NCI-H446 treated with DMSO at 0.1 percent for 48 hours (cell line): ENCODE data around the gene AHSA1.

Experiments used
- DNase-seq: peaks from one replicate; lab custom pipeline; 2025; lab: John Stamatoyannopoulos, UW

AHSA1 gene

DNA sequence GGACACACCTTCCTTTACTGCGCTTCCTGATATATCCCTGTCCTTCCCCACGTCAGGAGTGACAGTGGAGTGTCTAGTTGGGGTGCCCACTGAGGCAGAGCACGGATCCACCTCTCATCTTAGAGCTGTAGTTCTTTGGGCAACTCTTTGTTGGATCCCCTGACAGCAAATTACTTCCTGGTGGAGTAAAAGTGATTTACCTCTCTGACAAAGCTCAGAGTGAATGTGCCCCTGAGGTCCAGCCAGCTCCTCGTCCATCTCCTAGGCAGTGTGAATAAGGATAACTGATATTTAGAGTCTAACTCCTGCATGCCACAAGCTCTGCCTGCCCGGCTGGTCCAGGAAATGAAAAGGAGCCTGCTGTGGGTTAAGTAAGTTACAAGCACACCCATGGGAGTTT is 16.0 kb downstream of the AHSA1 start:
- no peak for DNase-seq

DNA sequence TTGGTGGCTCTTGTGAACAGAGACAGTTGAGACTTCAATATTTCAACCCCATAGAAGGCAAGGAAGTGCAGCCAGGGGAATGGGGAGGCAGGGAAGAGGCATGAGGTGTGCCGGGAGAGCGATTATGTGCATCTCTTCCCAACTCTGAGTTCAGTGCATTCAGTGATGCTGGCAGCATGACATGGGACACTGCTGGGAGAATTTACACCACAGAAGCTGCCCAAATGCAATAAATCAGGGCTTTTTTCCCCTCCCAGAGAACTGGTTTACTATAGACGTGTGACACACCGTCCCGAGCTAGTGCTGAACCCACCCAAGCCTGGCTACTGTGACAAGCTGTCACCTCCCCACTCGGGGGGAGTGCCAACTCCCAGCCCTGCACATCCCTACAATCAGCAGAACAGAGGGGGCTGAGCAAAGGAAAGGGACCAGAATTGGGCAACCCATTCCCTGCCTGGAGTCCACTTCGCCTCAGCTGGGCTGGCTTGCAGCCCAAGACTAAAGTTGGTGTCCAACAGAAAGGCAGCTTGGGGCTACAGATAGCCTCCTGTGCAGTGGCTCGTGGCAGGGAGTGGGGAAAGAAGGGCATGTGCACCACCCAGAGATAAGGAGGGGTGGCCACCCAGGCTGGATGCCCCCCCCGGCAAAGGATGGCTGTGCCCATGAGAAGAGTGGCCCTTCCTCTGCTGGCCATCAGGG is 16.7 kb downstream of the AHSA1 start:
- no peak for DNase-seq

DNA sequence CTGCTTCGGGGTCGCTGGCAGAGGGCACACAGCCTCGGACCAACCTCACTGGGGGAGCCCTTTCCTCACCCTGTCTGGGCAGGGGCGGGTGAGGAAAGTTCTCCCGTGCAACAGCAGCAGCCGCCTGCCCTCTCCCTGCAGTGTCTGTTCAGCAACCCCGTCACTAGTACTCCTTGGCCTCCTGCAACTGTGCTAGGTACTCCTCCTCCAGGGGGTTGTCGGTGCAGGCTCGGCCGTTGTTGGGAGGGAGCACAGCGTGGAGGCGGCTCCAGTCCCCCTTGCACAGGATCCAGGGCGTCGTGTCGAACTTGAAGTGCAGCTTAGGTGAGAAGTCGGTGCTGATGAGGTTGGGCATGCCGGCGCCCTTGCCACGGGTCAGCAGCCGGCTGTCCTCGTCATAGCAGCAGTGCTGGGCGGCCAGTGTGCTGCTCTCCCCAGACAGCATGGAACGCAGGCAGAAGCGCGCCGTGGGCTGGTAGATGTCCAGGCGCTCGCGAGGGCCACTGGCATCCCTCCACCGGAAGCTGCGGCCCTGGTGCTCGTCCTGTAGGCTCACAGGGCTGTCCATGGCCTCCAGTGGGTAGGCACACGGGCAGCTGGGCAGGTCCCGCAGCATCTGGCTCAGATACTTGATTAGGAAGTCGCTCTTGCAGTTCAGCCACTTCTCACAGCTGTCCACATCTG is 17.7 kb downstream of the AHSA1 start:
- DNase-seq = no peak

DNA sequence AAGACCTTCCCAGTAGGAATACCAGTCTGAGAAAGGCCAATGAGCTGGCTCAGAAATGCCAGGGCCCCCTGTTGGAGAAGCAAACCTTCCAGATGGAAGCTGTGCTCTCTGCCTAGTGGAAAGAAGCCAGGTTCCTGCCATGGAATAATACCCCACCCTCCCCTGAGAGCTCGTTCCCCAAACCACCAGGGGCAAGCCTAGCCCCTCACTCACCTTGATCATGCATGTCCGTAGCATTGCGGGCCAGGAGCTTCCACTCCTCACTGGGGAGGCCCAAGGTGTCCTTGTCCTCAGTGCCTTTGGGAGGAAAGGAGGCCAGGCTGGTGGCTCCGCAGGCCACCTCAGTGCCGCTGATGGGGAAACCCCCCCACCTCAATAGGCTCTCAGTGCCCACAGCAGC is 20.1 kb downstream of the AHSA1 start:
- DNase-seq = no peak

DNA sequence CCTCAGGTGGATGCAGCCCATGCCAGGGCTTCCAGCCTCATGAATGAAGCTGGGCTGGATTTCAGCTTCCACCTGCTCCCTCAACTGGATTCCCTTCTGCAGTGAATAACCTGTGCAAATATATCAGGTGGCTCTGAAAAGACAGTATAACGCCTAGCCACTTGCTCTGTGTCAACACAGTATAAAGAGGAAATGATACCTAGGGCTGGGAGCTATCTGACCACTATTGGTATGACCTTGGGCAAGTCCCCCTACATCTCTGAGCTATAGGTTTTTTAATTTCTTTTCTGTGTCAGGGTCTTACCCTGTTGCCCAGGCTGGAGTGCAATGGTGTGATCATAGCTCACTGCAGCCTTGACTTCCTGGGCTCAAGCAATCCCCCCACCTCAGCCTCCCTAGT is 20.9 kb downstream of the AHSA1 start:
- DNase-seq = no peak

DNA sequence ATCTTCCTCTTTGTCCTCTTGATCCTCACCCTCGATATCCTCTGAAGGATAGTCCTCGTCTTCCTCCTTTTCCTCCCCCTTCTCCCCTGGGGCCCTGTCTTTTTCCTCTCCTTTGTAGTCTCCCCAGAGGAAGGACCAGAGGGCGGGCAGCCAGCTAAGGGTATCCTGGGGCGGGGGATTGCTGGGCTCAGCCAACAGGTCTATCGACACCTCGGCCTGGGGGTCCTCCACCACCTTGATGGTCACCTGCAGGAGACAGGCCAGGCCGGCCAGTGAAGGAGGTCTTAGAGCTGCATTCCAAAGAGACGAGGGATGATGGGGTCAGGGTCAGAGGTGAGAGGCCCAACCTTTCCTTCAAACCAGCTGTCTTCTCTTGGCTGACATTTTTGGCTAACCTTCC is 24.5 kb downstream of the AHSA1 start:
- no peak for DNase-seq

DNA sequence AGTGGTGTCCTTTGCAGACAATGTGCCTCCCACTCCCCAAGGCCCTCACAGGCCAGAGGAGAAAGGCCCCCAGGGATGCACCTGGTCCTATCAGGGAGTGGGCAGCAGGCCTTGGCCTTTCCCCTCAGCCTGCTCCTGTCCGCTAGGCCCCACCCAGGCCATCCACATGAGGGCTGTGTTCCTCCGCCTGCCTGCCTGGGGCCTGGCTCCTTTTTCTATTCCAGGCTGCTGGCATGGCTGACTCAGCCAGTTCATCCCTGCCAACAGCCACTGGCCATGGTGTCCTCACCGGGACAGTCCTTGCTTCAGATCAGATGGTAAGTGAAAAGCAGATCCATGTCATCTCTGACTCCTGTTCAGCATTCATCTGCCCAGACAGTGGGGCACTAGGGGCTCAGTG is 27.4 kb downstream of the AHSA1 start:
- DNase-seq = no peak

DNA sequence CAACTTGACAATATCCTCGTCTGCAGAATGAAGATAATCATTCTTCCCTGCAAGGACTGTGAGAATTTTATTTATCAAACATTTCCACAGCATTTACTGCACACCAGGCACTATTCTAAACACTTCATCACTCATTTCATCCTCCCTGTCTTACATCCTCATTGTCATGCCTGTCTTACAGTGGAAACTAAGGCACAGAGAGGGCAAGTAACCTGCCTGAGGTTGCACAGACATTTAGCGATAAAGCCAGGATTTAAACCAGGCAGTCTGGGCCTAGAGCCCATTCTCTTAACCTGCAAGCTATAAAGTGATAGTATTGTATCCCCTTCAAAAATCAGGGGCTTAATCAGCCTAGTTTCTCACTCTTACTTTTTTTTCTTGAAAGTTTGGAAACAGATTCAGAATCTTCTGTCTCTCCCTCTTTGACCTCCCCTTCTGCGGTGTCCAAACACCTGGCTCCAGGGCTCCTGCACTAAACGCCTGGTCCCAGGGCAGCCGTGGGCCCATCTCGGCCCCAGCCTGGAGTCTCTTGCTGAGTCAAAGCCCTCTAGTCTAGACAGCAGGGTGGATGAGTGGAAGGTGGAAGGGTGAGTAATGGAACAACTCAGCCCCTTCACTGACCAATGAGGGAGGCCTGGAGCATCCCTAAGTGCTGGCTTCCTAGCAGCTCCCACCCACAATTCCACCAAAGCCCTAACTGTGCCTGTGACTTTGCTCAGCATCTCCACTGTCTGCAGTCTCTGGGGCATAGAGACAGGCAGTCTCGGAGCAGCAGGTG is 28.2 kb downstream of the AHSA1 start:
- no peak for DNase-seq

DNA sequence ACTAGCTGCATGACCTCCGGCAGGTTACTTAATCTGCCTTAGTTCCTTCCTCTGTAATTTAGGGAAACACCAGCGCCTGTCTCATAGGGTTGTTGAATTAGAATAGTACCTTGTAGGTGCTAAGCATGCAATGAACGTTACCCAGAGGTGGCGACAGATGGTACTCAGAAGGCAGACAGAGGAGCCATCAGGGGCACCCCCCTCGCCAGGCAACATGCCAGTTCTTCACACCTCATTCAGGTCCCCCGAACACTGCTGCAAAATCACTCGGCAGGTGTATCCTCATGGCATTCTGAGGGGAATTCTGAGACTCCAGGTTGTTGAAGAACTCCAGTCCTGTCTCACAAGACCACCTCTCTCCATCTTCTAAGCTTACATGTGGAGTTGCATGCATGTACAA is 30.7 kb downstream of the AHSA1 start:
- DNase-seq = no peak

DNA sequence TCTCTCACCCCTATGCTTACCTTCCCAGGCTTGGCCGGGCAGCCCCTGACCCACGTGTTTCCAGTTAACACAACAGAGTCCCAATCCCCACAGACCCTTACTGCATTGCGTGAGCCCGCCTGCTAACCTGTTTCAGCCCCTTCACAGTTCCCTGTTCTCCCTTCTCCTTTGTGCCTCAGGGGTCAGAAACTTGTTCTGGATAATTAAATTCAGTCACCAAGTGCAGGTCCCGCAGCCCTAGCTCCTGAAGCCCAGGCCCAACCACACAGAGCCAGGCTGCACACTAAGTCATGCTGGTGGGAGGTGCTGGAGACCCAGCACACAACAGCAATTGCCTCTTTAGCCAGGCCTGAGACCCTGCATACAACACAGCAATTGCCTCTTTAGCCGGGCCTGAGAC is 31.1 kb downstream of the AHSA1 start:
- DNase-seq = no peak

DNA sequence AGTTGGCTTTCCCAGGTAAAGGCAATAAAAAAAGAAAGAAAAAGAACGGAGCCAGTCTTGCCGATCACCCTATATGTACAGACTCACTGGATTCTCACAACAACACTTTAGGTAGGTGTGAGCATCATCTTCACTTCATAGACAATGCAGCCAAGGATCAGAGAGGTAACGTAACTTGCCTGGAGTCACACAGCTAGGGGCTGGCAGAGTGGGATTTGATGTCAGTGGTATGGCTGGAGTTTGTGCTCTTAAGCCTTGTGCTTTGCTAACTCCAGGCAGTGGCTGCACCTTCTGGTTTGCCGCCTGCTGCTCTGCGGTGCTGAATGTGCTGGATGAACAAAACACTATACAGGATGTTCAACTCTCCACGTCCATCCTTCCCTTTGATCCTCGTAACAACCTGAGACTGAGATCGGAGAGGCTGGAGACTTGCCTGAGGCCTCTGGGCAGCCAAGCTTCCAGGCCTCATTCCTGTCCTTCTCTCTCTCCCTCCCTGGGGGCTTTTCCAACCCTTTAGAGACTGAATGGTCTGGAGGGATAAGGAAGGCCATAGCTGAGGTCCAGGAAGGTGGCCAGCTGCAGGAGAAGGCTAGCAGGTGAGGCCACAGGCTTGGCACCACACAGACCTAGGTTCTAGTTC is 32.6 kb downstream of the AHSA1 start:
- DNase-seq = no peak

DNA sequence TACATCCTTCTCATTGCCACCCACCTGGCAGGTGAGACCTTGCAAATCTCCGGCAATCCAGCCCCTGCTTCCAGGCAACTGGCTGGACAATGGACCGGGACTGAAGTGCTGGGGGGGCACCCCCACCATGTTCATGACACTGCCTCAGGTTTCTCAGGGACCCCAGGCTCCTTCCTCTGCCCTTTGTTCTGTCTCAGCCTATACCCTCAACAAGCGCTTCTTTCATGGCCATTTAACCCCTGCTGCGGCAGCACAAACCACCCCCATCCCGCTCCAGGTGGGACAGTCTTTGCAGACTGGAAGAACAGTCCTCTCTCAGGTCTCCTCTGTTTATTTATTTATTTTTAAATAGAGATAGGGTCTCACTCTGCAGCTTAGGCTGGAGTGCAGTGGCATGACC is 33.2 kb downstream of the AHSA1 start:
- no peak for DNase-seq

DNA sequence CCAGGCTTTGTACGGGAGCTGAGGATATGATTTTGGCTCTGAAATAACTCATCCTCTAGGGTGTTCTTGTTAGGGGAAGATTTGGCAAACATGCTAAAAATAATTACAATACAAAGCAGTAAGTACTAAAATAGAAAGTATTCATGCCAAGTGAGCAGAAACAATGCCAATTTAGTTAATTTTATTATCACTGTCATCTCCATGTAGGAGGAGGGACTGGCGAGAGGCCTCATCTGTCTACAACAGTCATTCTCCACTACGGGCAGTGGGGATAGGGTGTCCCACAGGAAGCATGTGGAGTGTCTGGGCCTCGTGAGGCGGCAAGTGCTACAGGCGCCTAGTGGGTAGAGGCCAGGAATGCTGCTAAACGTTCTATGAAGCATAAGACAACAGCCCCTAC is 37.4 kb downstream of the AHSA1 start:
- no peak for DNase-seq

DNA sequence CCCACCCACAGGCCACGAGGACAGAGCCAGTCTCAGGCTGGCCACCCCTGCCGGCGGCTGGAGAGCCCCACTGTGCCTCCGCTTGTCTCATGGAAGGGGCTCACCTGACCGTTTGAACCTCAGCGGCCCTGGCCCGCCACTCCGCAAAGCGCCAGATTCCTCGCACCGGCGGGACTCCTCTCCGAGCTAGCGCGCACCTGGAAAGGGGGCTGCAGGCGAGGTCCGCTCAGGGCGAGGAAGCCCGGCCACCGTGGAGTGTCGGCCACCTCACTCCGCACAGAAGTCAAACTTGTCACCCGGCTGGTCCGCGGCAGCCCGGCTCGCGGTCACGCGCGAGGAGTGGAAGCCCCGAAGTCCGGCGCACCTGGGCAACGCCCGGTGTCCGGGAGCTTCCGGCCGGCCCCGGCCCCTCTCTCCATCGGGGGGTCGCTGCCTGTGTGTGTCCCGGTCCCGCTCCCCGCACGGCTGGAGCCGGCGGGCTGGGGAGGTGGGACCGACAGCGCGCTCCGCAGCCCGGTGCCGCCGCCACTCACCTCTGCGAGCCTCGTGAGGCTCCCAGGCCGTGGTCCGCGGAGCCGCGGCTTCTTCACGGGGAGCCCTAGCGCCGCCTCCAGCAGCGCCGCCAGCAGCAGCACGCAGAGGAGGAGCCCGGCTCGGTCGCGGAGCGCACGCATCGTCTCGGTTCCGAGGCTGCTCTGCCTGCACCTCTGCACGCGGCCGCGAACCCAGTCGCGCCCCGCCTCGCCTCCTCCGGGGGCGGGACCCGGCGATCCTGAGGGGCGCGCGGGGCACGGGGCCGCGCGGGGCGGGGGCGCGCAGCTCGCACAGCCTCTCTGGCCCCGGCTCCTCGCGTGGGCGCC is 40.5 kb downstream of the AHSA1 start, which contains the start of gene ISM2:
Gene ISM2, minus strand, starts transcription at position 697 of the 860 bp plus-strand sequence. Its CDS starts 23 bp downstream, at position 674.
- no peak for DNase-seq

DNA sequence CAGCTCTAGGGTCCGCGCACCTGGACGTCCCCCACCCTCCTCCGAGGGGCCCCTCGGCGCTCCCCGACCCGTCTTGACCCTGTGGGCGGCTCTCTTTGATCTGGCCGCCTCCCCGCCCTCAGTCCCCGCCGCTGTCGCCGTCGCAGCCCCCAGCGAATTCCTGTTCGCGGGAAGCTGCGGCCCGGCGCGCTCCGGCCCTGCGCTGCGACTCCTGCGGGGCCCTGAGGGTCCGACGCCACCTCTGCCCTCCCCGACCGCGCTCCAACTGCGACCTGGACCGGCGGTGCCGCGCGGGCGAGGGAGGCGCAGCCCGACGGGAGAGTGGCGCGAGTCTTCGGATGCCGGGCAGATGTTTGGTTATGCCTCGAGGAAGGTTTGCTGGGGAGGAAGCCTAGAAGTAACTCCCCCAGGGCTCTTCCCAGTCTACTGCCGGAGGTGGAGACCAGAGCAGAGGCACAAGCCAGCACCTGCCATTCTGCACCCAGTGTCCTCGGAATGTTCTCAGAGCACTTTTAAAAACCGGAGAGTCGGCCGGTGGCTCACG is 41.2 kb downstream of the AHSA1 start:
- no peak for DNase-seq

DNA sequence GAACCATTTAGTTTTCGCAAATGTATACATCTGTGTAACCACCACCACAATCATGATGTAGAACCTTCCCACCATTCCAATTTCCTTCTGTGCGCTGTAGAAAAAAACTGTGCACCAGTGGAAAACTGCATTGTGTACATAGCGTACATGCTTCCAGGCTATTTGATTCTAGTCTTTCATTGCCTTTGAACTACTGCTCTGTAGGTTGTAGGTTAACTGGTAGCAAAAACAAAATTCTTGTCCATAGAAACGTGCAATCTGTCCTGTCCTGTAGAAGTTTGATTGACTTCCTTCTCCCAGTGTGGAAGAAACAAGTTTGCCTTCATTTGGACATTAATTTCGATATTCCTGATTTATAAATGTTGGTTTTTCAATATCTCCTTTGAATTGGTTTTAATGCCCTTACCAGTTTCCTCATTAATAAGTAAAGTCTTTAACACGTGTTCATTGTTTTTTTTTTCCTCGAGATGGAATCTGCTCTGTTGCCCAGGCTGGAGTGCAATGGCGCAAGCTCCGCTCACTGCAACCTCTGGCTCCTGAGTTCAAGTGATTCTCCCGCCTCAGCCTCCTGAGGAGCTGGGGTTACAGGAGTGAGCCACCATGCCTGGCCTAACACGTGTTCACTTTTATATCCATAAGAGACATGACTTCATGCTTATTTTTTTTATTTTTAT is 44.4 kb downstream of the AHSA1 start:
- DNase-seq = no peak

DNA sequence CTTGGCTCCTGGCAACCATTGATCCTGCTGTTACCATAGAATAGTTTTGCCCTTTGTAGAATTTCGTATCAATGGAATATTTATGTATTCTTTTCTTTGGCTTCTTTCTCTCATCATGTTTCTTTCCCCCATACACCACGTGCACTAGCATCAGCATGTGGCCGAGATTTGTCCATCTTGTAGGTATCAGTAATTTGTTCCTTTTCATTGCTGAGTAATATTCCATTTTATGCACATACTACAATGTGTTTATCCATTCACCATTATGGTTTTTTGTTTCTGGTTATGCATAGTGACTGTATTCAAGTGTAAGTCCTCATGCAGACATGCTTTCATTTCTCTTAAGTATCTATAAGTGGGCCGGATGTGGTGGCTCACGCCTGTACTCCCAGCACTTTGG is 45.2 kb downstream of the AHSA1 start:
- no peak for DNase-seq

DNA sequence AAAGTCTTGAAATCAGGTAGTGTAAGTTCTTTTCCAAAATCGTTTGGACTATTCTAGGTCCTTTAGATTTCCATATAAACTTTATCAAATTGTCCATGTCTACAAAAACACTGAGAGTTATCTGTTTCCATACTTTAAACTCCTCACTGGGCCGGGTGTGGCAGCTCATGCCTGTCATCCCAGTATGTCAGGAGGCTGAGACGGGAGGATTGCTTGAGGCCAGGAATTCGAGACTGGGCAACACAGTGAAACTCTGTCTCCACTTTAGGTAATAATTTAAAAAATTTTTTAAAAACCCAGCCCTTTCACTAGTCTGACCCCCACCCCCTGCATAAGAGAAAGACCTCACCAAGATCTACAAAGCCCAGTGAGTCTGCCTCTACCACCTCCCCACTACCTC is 47.1 kb downstream of the AHSA1 start:
- DNase-seq = no peak

DNA sequence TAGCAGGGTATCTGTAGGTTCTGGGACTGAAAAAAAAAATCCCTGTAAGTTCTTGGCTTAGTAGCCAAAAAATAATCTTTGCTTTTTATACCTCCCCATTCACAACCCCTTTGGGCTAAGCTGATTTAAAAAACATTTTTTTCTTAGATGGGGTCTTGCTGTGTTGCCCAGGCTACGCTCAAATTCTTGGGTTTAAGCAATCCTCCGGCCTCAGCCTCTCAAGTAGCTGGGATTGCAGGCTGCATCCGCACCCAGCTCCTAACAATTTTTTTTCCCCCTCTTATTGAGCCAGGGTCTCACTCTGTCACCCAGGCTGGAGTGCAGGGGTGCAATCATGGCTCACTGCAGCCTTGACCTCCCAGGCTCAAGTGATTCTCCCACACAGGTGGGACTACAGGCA is 49.9 kb downstream of the AHSA1 start:
- DNase-seq = no peak

DNA sequence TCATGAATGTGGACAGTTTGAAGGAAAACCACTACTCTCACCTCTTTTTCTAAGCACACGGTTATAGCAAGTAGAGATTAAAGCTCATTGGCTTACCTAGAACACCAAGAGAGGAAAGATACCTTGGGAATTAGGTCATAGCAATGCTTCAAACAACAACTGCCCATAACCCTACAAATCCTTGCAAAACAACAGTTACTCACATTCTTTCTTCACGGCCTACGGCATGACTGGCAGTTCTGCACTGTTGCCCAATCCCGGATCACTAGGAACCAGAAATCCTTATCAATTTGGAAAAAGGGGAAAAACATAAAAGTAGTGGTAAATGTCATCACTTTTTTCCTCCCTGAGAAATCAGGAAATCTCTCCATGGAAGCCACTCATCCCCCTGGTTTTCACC is 50.4 kb downstream of the AHSA1 start:
- DNase-seq = no peak

DNA sequence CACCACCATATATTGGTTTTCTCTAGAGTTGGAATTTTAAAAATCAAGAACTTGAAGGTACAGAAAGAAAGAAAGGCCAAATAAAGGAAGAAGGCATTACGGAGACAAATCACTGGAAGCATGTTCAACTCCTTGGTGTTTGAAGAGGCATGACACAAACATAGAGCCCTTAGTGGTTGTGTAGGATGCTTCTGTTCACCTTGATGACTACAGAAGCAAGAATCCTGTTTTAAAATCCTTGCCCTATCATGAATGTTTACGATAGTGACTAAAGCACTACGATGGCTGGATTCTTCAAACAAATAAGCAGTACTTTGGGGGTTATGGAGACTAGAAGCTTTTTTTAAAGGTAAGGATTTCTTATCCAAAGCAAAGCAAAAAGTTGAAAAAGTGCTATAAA is 51.0 kb downstream of the AHSA1 start:
- DNase-seq = no peak
